Colonic mucosa (tissue), 4 donors: ENCODE measurements around the gene ATMIN. TPM values are rescaled to one million over a fixed set of nuclear protein-coding genes. Genes with fewer than 3 reads are reported as not detected.
A peak's percentile ranks its signal among the peaks of the same experiment; 100 is the strongest.

ENCODE experiments used
- DNase-seq: peaks from one replicate; pipeline ENCODE4 v3.0.0-alpha.2; 2020
- H3K27ac ChIP-seq: fragments of 200-600 bp; one replicate; pipeline ENCODE4 v1.8.0; 2021
- H3K27me3 ChIP-seq: fragments of 200-600 bp; one replicate; pipeline ENCODE4 v1.8.0; 2021
- H3K36me3 ChIP-seq: fragments of 200-600 bp; one replicate; pipeline ENCODE4 v1.8.0; 2021
- H3K4me1 ChIP-seq: fragments of 200-600 bp; one replicate; pipeline ENCODE4 v1.8.0; 2021; ENCODE audit warnings: mild to moderate bottlenecking
- H3K4me3 ChIP-seq: fragments of 200-600 bp; one replicate; pipeline ENCODE4 v1.8.0; 2021
- H3K9ac ChIP-seq, 2 donors: one replicate each; pipeline ENCODE4 v1.7.0; 2013; ENCODE audit warnings: control low read depth in 2 of 2, low read depth in 2 of 2, low read length in 2 of 2
- H3K9me3 ChIP-seq: fragments of 200-600 bp; one replicate; pipeline ENCODE4 v1.8.0; 2021
- CTCF ChIP-seq: fragments of 200-600 bp; IDR thresholded peaks from one replicate; pipeline ENCODE4 v1.8.0; 2022; ENCODE audit warnings: antibody characterized with exemption, mild to moderate bottlenecking
- intact Hi-C: fragments of 100-400 bp; cut with DNase I; formaldehyde crosslinking; loops from one replicate; pipeline ENCODE4 v1.14.1; 2022
- total RNA-seq, 2 donors: library from RNA; stranded (reverse); fragmentation: NEBNext Ultra II Directional in 1 of 2; extraction: Animal tissue kit (Norgen Biotek cat#: 25700) in 1 of 2; gene quantifications; one replicate each; pipeline ENCODE4 v1.2.1, GENCODE V29; 2021
- donor health status: healthy.
- donor health status: DM: no; HTN: no; CAD: no.
- donor health status: DM: no; HTN: no; CAD: no.

Gene ATMIN
- total RNA-seq, 2 donors from 2014 or later: 23.9 to 26.3 TPM

- no peak overlapping the region for H3K9ac ChIP-seq
- no peaks in the 10 kb centered on the region for H3K36me3 ChIP-seq
- intact Hi-C loops: no loop called here
- peaks cover 5% of the 10 kb centered on the region for H3K4me1 ChIP-seq
- no peak for TF ChIP-seq CTCF
- H3K27me3 ChIP-seq: no peaks in the 10 kb centered on the region
- H3K9me3 ChIP-seq: no peaks in the 10 kb centered on the region
- no peak overlapping the region for H3K27ac ChIP-seq
- H3K4me3 ChIP-seq: no peak overlapping the region
- no peak for DNase-seq
These were observed 34.3 kb upstream of the ATMIN start for GRCh38 chr16:81001330-81001729.

GRCh38 chr16:81003064-81003463 lies 32.6 kb upstream of the ATMIN start:
- Histone ChIP-seq H3K27me3 (no peaks in the 10 kb centered on the region), H3K4me3 (no peak overlapping the region)
- intact Hi-C loops: no loop called here

GRCh38 chr16:81003610-81004460 lies 31.8 kb upstream of the ATMIN start:
- DNase-seq: no peak
- Histone ChIP-seq H3K4me1 (peaks cover 5% of the 10 kb centered on the region), H3K27me3 (no peaks in the 10 kb centered on the region), H3K27ac (peak overlapping the region; percentile 69), H3K4me3 (peak overlapping the region; percentile 24), H3K9me3 (no peaks in the 10 kb centered on the region), H3K9ac (peak overlapping the region; percentile 21 to 56), H3K36me3 (no peaks in the 10 kb centered on the region)
- intact Hi-C loops: no loop called here
- no peak for TF ChIP-seq CTCF

More at GRCh38 chr16:81003064-81003463, 32.6 kb upstream of the ATMIN start:
- no peak for DNase-seq
- Histone ChIP-seq H3K27ac (no peak overlapping the region), H3K9ac (no peak overlapping the region), H3K4me1 (peaks cover 5% of the 10 kb centered on the region), H3K9me3 (no peaks in the 10 kb centered on the region), H3K36me3 (no peaks in the 10 kb centered on the region)
- no peak for TF ChIP-seq CTCF

- peak overlapping the region; percentile 69 for H3K27ac ChIP-seq
- H3K36me3 ChIP-seq: no peaks in the 10 kb centered on the region
- H3K4me3 ChIP-seq: peak overlapping the region; percentile 24
- peak overlapping the region in 1 of 2 donors; percentile 21 for H3K9ac ChIP-seq
- TF ChIP-seq CTCF: peak; percentile 57
- peaks cover 5% of the 10 kb centered on the region for H3K4me1 ChIP-seq
- intact Hi-C loops: no loop called here
- no peaks in the 10 kb centered on the region for H3K9me3 ChIP-seq
- no peaks in the 10 kb centered on the region for H3K27me3 ChIP-seq
- peak; percentile 53 for DNase-seq
These were observed 30.8 kb upstream of the ATMIN start for GRCh38 chr16:81004646-81005353.

GRCh38 chr16:81005610-81006161 lies 30.0 kb upstream of the ATMIN start:
- intact Hi-C loops: no loop called here

More at GRCh38 chr16:81005610-81006161, 30.0 kb upstream of the ATMIN start:
- Histone ChIP-seq H3K4me3 (peak overlapping the region; percentile 79), H3K36me3 (no peaks in the 10 kb centered on the region), H3K9me3 (no peaks in the 10 kb centered on the region), H3K27ac (peak overlapping the region; percentile 92), H3K4me1 (peaks cover 5% of the 10 kb centered on the region), H3K27me3 (no peaks in the 10 kb centered on the region), H3K9ac (peak overlapping the region; percentile 95 to 96)
- peak; percentile 32 for DNase-seq
- no peak for TF ChIP-seq CTCF
